MCF 10A (cell line): ENCODE results near the gene KHK. TPM values are rescaled to one million over a fixed set of nuclear protein-coding genes. Genes with fewer than 3 reads are reported as not detected.
A peak's percentile ranks its signal among the peaks of the same experiment; 100 is the strongest.

Experiments
- BruUV-seq: library from RNA; stranded (reverse); fragments of 400-500 nt; replicated peaks from 2 replicates; lab custom pipeline; 2021; lab: Mats Ljungman, UMichigan
- CTCF ChIA-PET: fragments of 300-600 bp; sonication (Branson Sonifier 250); formaldehyde crosslinking; extraction: SDS; loops from one replicate; lab custom pipeline; 2021; ENCODE audit warnings: antibody characterized with exemption, inconsistent platforms; lab: Yijun Ruan, JAX
- POLR2A ChIA-PET: fragments of 300-600, 350-650 bp; sonication (Branson Sonifier 250); formaldehyde crosslinking; extraction: SDS; loops from one replicate; lab custom pipeline; 2020; ENCODE audit warnings: antibody characterized with exemption, inconsistent platforms; lab: Yijun Ruan, JAX
- DNase-seq: peaks from one replicate; pipeline ENCODE4 v3.0.0-alpha.2; 2018; ENCODE audit not compliant: unreplicated experiment
- H3K27ac Mint-ChIP-seq: one replicate; pipeline ENCODE4 v1.8.0; 2022; ENCODE audit warnings: mild to moderate bottlenecking, low read depth, mixed read lengths; ENCODE audit not compliant: unreplicated experiment
- H3K27me3 Mint-ChIP-seq: one replicate; pipeline ENCODE4 v1.8.0; 2022; ENCODE audit warnings: mixed read lengths; ENCODE audit not compliant: insufficient read depth, unreplicated experiment
- H3K36me3 Mint-ChIP-seq: one replicate; pipeline ENCODE4 v1.8.0; 2022; ENCODE audit warnings: mild to moderate bottlenecking, moderate library complexity, mixed read lengths; ENCODE audit not compliant: insufficient read depth, unreplicated experiment
- H3K4me1 Mint-ChIP-seq: one replicate; pipeline ENCODE4 v1.8.0; 2022; ENCODE audit warnings: mixed read lengths; ENCODE audit not compliant: insufficient read depth, unreplicated experiment
- H3K4me3 Mint-ChIP-seq: one replicate; pipeline ENCODE4 v1.8.0; 2022; ENCODE audit warnings: mild to moderate bottlenecking, moderate library complexity, mixed read lengths; ENCODE audit not compliant: unreplicated experiment
- H3K9me3 Mint-ChIP-seq: one replicate; pipeline ENCODE4 v1.8.0; 2022; ENCODE audit warnings: mixed read lengths; ENCODE audit not compliant: unreplicated experiment
- intact Hi-C: fragments of 100-400 bp; cut with micrococcal nuclease; formaldehyde crosslinking; loops from 2 replicates; pipeline ENCODE4 v1.14.1; 2022
- total RNA-seq: library from RNA; stranded (reverse); gene quantifications from 2 replicates; pipeline ENCODE4 v1.2.3, GENCODE V29; 2022
- TF ChIP-seq, protein P1 (sequence below): fragments of 200-600 bp; IDR thresholded peaks from one replicate; pipeline ENCODE4 v1.8.0; 2022; ENCODE audit warnings: antibody characterized with exemption, mild to moderate bottlenecking; ENCODE audit not compliant: unreplicated experiment

Gene KHK
- total RNA-seq, 1 experiment from 2014 or later = 2.6 TPM

DNA sequence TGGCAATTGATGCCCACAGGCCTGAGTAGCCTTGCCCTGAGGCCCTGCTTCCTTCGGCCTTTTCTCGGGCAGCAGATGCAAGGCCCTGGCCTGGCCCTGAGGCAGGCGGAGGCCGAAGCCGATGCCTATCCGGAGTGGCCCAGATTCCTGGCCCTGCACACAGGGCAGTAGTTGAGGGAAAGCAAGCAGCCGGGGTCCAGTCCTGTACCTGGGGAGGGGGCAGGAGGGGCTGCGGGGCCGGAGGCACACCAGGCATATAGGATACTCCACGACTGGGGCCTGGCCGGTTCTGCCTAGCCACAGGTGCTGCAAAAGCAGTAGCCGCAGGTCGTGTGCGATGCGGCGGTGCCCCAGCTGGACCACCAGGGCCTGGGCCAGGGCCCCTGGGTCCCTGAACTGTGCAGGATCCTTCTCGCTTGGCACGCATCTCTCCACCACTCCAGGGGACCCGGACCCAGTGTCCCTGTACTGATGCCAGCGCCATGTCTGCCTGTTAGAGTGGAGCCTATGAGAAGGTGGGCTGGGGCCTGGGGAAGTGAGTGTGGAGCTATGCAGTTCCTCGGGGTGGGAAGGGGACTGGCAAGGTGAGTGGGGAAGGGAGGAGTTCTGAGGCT is 50.9 kb downstream of the KHK start:
- Mint-ChIP-seq H3K27me3 (no peaks in the 10 kb centered on the region), H3K36me3 (peaks cover 13% of the 10 kb centered on the region), H3K4me3 (no peak overlapping the region), H3K4me1 (peaks cover 11% of the 10 kb centered on the region), H3K9me3 (no peaks in the 10 kb centered on the region), H3K27ac (no peak overlapping the region)
- no peak for DNase-seq
- TF ChIP-seq, protein P1, sequence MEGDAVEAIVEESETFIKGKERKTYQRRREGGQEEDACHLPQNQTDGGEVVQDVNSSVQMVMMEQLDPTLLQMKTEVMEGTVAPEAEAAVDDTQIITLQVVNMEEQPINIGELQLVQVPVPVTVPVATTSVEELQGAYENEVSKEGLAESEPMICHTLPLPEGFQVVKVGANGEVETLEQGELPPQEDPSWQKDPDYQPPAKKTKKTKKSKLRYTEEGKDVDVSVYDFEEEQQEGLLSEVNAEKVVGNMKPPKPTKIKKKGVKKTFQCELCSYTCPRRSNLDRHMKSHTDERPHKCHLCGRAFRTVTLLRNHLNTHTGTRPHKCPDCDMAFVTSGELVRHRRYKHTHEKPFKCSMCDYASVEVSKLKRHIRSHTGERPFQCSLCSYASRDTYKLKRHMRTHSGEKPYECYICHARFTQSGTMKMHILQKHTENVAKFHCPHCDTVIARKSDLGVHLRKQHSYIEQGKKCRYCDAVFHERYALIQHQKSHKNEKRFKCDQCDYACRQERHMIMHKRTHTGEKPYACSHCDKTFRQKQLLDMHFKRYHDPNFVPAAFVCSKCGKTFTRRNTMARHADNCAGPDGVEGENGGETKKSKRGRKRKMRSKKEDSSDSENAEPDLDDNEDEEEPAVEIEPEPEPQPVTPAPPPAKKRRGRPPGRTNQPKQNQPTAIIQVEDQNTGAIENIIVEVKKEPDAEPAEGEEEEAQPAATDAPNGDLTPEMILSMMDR = no peak
- ChIA-PET POLR2A (no interaction called here), CTCF (interaction anchor here (0.8 kb wide), 1 partner anchor 14 kb away, joined by 3 read pairs; no protein-coding TSS in a partner anchor)
- no TSS peak for BruUV-seq
- intact Hi-C loops = no loop called here

DNA sequence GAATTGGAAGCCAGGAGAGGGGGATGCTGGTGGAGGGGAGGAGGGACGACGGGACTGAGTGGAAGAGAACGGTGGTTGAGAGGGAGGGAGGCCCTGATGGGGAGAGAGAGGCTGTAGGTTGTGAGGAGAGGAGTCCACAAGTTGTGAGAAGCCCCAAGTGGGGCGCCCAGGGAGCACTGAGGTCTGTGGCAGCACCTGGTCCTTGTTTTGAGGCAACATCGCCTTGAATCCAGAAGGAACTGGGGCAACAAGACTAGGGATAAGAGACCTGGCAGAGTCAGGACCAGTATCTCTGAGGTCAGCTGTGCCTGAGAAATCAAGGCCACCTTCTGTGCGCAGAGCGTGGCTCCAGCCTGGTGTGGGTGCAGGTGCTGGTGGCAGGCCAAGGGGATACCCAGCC is 51.5 kb downstream of the KHK start:
- Mint-ChIP-seq H3K27me3 (peaks cover 6% of the 10 kb centered on the region), H3K4me3 (no peak overlapping the region), H3K9me3 (no peaks in the 10 kb centered on the region), H3K4me1 (peaks cover 7% of the 10 kb centered on the region), H3K36me3 (peaks cover 13% of the 10 kb centered on the region), H3K27ac (no peak overlapping the region)
- CTCF ChIA-PET = interaction anchor here (0.8 kb wide), 2 partner anchors 13 to 24 kb away, joined by 3 read pairs; no protein-coding TSS in a partner anchor
- TF ChIP-seq, protein P1 = no peak
- DNase-seq = no peak
- POLR2A ChIA-PET = no interaction called here
- no TSS peak for BruUV-seq
- intact Hi-C loops = no loop called here

DNA sequence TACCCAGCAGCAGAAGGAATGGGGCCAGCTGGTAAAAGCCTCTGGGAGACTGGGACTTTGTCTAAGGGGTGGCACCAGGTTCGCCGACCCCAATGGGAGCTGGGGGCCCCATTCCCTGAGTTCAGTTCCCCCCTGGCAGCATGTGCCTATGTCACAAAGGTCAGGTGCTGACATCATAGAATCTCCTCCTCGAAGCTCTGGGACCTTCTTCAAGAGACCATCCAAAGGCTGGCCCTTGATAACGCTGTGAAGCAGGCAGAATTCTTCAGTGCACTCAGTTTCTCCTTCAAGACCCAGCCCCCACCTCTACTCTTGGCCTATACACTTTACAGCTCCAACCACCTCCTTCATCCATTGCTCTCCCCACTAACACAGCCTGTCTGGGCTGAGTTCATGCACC is 52.7 kb downstream of the KHK start, which contains the start of gene PRR30:
Gene PRR30, minus strand, starts transcription at position 101 of the 400 bp plus-strand sequence. CDS start 1,081 bp downstream, outside the sequence.
- ChIA-PET CTCF (no interaction called here), POLR2A (no interaction called here)
- peaks cover 16% of the 10 kb centered on the region for H3K27me3 Mint-ChIP-seq

DNA sequence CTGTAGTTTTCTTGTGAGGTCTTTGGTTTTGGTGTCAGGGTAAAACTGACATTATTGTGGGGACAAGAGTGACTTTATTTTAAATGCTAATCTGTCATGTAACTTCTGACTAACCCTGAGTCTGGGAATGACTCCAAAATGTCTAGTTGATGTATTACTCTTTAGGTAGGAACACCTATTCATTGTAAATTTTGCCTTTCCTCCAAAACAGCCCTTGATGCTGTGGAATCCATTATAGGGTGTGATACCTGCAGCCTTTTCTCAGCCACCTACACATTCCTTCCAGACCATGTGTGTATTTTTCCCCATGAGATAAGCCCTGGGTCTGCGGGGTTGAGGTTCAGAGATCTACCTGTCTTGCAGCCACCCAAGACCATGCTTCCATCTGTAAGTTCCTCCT is 56.7 kb downstream of the KHK start:
- Mint-ChIP-seq H3K36me3 (peaks cover 6% of the 10 kb centered on the region), H3K4me1 (peaks cover 7% of the 10 kb centered on the region), H3K9me3 (no peaks in the 10 kb centered on the region), H3K27me3 (peaks cover 16% of the 10 kb centered on the region), H3K4me3 (no peak overlapping the region), H3K27ac (no peak overlapping the region)
- CTCF ChIA-PET = no interaction called here
- TF ChIP-seq, protein P1 = no peak
- POLR2A ChIA-PET = interaction anchor here (2.0 kb wide), 1 partner anchor 9 kb away, joined by 8 read pairs; the partner anchor contains the start of gene PREB
- peak; percentile 18 for DNase-seq
- no TSS peak for BruUV-seq
- intact Hi-C loops = no loop called here

More for the DNA sequence above, 52.7 kb downstream of the KHK start, which contains the start of gene PRR30:
- TF ChIP-seq, protein P1 = no peak
- intact Hi-C loops = no loop called here
- H3K4me3 Mint-ChIP-seq = no peak within 1 kb of the TSS
- peaks cover 7% of the 10 kb centered on the region for H3K4me1 Mint-ChIP-seq
- H3K9me3 Mint-ChIP-seq = no peaks in the 10 kb centered on the region
- no TSS peak for BruUV-seq
- H3K36me3 Mint-ChIP-seq = peaks cover 16% of the 10 kb centered on the region
- H3K27ac Mint-ChIP-seq = no peak within 1 kb of the TSS
- DNase-seq = no peak
